Liver (tissue), 9 donors: ENCODE data around the gene TSPAN8. TPM values are rescaled to one million over a fixed set of nuclear protein-coding genes. Genes with fewer than 3 reads are reported as not detected.

Experiments used
- DNase-seq: peaks from one replicate; pipeline ENCODE4 v3.0.0-alpha.2; 2017; ENCODE audit warnings: low spot score
- H3K27ac ChIP-seq, 2 donors: one replicate each; pipeline ENCODE4 v1.7.0; 2013; ENCODE audit warnings: inconsistent platforms in 2 of 2, low read length in 2 of 2, control low read depth in 1 of 2, low read depth in 1 of 2, mild to moderate bottlenecking in 1 of 2
- H3K27me3 ChIP-seq, 4 donors: one replicate each; pipeline versions ENCODE4 v1.6.1 to v1.7.0; 2013; ENCODE audit warnings: low read length in 3 of 4, inconsistent platforms in 1 of 4, mild to moderate bottlenecking in 1 of 4, moderate library complexity in 1 of 4; ENCODE audit not compliant: control insufficient read depth in 4 of 4, insufficient read depth in 4 of 4
- H3K36me3 ChIP-seq, 4 donors: one replicate each; pipeline versions ENCODE4 v1.6.1 to v1.7.0; 2013; ENCODE audit warnings: low read length in 3 of 4, mild to moderate bottlenecking in 3 of 4, low read depth in 1 of 4, moderate library complexity in 1 of 4; ENCODE audit not compliant: control insufficient read depth in 4 of 4, insufficient read depth in 3 of 4
- H3K4me1 ChIP-seq, 4 donors: one replicate each; pipeline versions ENCODE4 v1.6.1 to v1.7.0; 2013; ENCODE audit warnings: low read length in 3 of 4, mild to moderate bottlenecking in 3 of 4, moderate library complexity in 1 of 4; ENCODE audit not compliant: control insufficient read depth in 4 of 4, insufficient read depth in 4 of 4
- H3K4me3 ChIP-seq, 3 donors: one replicate each; pipeline versions ENCODE4 v1.6.1 to v1.7.0; 2013; ENCODE audit warnings: low read length in 3 of 3, control low read depth in 1 of 3, low read depth in 1 of 3, mild to moderate bottlenecking in 1 of 3
- H3K9ac ChIP-seq, 2 donors: one replicate each; pipeline ENCODE4 v1.7.0; 2013; ENCODE audit warnings: low read length in 2 of 2, mild to moderate bottlenecking in 2 of 2, moderate library complexity in 2 of 2, control low read depth in 1 of 2, low read depth in 1 of 2
- H3K9me3 ChIP-seq, 4 donors: one replicate each; pipeline versions ENCODE4 v1.6.1 to v1.7.0; 2013; ENCODE audit warnings: low read length in 3 of 4; ENCODE audit not compliant: control insufficient read depth in 4 of 4
- EGR1 ChIP-seq, 2 donors: IDR thresholded peaks; 2 replicates each; pipeline ENCODE4 v1.6.1; 2016 to 2018; ENCODE audit warnings: antibody characterized with exemption in 2 of 2, low read depth in 2 of 2
- FOXA1 ChIP-seq: IDR thresholded peaks from 2 replicates; pipeline ENCODE4 v1.6.1; 2016; ENCODE audit warnings: antibody characterized with exemption
- FOXA2 ChIP-seq: IDR thresholded peaks from 2 replicates; pipeline ENCODE4 v1.6.1; 2016; ENCODE audit warnings: antibody characterized with exemption
- GABPA ChIP-seq, 2 donors: IDR thresholded peaks in 1 of 2; conservative IDR thresholded peaks in 1 of 2; 2 replicates each; pipeline ENCODE4 v1.6.1; 2016; ENCODE audit warnings: antibody characterized with exemption in 2 of 2, mild to moderate bottlenecking in 1 of 2, moderate library complexity in 1 of 2
- HNF4A ChIP-seq, 2 donors: conservative IDR thresholded peaks; 2 replicates each; pipeline ENCODE4 v1.6.1; 2016; ENCODE audit warnings: antibody characterized with exemption in 2 of 2, mild to moderate bottlenecking in 2 of 2
- HNF4G ChIP-seq: IDR thresholded peaks from 2 replicates; pipeline ENCODE4 v1.6.1; 2016; ENCODE audit warnings: antibody characterized with exemption
- JUND ChIP-seq, 2 donors: IDR thresholded peaks; 2 replicates each; pipeline ENCODE4 v1.6.1; 2016; ENCODE audit warnings: antibody characterized with exemption in 2 of 2
- NR2F2 ChIP-seq: IDR thresholded peaks from 2 replicates; pipeline ENCODE4 v1.6.1; 2016; ENCODE audit warnings: antibody characterized with exemption
- RAD21 ChIP-seq, 2 donors: IDR thresholded peaks; 2 replicates each; pipeline ENCODE4 v1.6.1; 2016; ENCODE audit warnings: antibody characterized with exemption in 2 of 2, mild to moderate bottlenecking in 2 of 2
- RXRA ChIP-seq, 2 donors: IDR thresholded peaks; 2 replicates each; pipeline ENCODE4 v1.6.1; 2017 to 2018; ENCODE audit warnings: antibody characterized with exemption in 2 of 2, mild to moderate bottlenecking in 1 of 2
- TAF1 ChIP-seq: conservative IDR thresholded peaks from 2 replicates; pipeline ENCODE4 v1.6.1; 2016; ENCODE audit warnings: antibody characterized with exemption, mild to moderate bottlenecking
- WGBS: extraction: QIAGEN DNeasy Blood & Tissue Kit; methylation state at CpG from one replicate; pipeline ENCODE4 v1.1.7; 2013; 5-methylcytosine and 5-hydroxymethylcytosine counted together
- polyA plus RNA-seq, 2 donors: library from polyadenylated mRNA; stranded (reverse) in 1 of 2; unstranded in 1 of 2; fragments of 200-250 nt in 1 of 2; fragments of >200 nt in 1 of 2; fragmentation: Nextera tagmentation in 1 of 2; extraction: Ambion mirVana in 1 of 2; gene quantifications; one replicate each; pipeline versions ENCODE4 v1.2.1 to v1.2.3, GENCODE V29; 2013 to 2015
- total RNA-seq, 2 donors: library from RNA; depleted of rRNA; stranded (reverse); fragments of >200 nt; gene quantifications; one replicate each; pipeline ENCODE4 v1.2.3, GENCODE V29; 2014
- TF ChIP-seq, protein P1 (sequence below): IDR thresholded peaks from 2 replicates; pipeline ENCODE4 v1.6.1; 2016; ENCODE audit warnings: antibody characterized with exemption, mild to moderate bottlenecking
- TF ChIP-seq, protein P2 (sequence below): IDR thresholded peaks from 2 replicates; pipeline ENCODE4 v1.6.1; 2016; ENCODE audit warnings: antibody characterized with exemption
- TF ChIP-seq, protein P3 (sequence below): IDR thresholded peaks from 2 replicates; pipeline ENCODE4 v1.6.1; 2016; ENCODE audit warnings: antibody characterized with exemption
- TF ChIP-seq, protein P4 (sequence below): fragments of 150-350 bp; IDR thresholded peaks from 2 replicates; pipeline ENCODE4 v1.5.1; 2017; ENCODE audit warnings: improper control_type of control experiment, low read depth, low read length; ENCODE audit not compliant: missing input control
- donor health status: healthy.
- donor health status: healthy.
- donor health status: healthy.
- donor health status: healthy.
- donor health status: healthy.

TSPAN8 gene
- total and polyA plus RNA-seq, 4 donors, result 0.65 to 9.3 (median 5.2) TPM

DNA sequence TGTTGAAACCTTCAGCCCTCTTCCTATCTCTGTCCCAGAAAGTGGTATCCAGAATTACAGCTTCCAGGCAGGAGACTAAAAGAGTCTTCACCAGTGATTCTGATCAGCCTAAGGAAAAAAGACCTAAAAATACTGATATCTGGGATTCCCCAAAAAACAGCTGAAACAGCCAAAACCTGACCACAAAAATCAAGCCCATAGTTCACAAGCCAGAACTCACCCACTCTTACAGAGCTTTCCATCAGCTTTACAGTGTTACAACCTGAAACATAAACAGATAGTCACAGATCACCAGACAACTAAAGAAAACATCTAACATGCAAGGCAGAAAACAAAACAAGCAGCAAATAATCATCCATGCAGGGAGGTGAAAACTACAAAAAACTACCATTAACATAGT lies 26.0 kb upstream of the TSPAN8 start:
- peaks cover 0 to under 1% (median 0%) of the 10 kb centered on the region in 4 donors for H3K4me1 ChIP-seq
- no peak overlapping the region for H3K4me3 ChIP-seq
- H3K9me3 ChIP-seq, result no peaks in the 10 kb centered on the region
- H3K27ac ChIP-seq, result no peak overlapping the region
- TF ChIP-seq HNF4A (conservative IDR thresholded peaks at IDR 0.05) (no peak), JUND (IDR thresholded peaks at IDR 0.05) (no peak), EGR1 (IDR thresholded peaks at IDR 0.05; ENCODE audit: low read depth in 2 of 2) (no peak), FOXA1 (no peak)
- TF ChIP-seq, protein P1, sequence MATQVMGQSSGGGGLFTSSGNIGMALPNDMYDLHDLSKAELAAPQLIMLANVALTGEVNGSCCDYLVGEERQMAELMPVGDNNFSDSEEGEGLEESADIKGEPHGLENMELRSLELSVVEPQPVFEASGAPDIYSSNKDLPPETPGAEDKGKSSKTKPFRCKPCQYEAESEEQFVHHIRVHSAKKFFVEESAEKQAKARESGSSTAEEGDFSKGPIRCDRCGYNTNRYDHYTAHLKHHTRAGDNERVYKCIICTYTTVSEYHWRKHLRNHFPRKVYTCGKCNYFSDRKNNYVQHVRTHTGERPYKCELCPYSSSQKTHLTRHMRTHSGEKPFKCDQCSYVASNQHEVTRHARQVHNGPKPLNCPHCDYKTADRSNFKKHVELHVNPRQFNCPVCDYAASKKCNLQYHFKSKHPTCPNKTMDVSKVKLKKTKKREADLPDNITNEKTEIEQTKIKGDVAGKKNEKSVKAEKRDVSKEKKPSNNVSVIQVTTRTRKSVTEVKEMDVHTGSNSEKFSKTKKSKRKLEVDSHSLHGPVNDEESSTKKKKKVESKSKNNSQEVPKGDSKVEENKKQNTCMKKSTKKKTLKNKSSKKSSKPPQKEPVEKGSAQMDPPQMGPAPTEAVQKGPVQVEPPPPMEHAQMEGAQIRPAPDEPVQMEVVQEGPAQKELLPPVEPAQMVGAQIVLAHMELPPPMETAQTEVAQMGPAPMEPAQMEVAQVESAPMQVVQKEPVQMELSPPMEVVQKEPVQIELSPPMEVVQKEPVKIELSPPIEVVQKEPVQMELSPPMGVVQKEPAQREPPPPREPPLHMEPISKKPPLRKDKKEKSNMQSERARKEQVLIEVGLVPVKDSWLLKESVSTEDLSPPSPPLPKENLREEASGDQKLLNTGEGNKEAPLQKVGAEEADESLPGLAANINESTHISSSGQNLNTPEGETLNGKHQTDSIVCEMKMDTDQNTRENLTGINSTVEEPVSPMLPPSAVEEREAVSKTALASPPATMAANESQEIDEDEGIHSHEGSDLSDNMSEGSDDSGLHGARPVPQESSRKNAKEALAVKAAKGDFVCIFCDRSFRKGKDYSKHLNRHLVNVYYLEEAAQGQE, result no peak
- H3K27me3 ChIP-seq, result no peaks in the 10 kb centered on the region
- DNase-seq, result no peak
- no peaks in the 10 kb centered on the region for H3K36me3 ChIP-seq
- H3K9ac ChIP-seq, result no peak overlapping the region

DNA sequence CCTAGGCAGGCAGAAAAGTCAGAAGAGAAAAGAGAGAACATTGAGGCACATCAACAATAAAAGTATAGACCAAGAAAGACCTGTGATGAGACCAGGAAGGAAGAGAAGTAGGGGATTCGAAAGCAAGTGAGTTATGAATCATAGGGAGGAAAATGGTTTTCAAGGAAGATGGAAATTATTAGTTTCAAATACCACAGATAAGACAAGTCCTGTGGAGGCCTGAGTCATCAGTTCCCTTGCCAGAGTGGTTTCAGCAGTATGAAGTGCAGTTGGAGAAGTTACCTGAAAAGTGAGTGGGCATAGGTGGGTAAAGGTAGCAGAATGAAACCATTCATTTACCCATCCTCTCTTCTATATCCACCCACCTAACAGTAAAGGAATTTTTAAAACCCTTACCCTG lies 25.2 kb upstream of the TSPAN8 start:
- 78% methylated on average over 1 of the region's 1 CpG for WGBS
- no peaks in the 10 kb centered on the region for H3K27me3 ChIP-seq
- no peak overlapping the region for H3K27ac ChIP-seq
- no peak for DNase-seq
- no peaks in the 10 kb centered on the region for H3K36me3 ChIP-seq
- peaks cover 0 to 6% (median 2%) of the 10 kb centered on the region in 4 donors for H3K4me1 ChIP-seq
- H3K9me3 ChIP-seq, result no peaks in the 10 kb centered on the region
- H3K4me3 ChIP-seq, result no peak overlapping the region
- H3K9ac ChIP-seq, result no peak overlapping the region
- no peak for TF ChIP-seq GABPA (IDR thresholded peaks at IDR 0.05 in 1 of 2, conservative IDR thresholded peaks at IDR 0.05 in 1 of 2)

DNA sequence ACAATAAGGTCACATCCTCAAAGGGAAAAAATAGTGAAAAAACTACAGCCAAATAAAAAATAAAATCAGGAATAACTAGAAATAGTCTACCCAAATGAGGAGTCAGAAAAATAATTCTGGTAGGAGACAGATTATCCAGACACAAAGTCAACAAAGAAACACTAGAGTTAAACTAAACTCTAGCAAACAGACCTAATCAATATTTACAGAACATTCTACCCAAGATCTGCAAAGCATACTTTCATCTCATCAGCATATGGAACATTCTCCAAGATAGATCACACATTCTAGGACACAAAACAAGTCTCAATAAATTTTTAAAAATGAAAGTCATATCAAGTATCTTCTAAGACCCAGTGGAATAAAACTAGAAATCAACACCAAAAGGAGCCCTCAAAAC lies 20.4 kb upstream of the TSPAN8 start:
- no peaks in the 10 kb centered on the region for H3K36me3 ChIP-seq
- H3K9me3 ChIP-seq, result no peaks in the 10 kb centered on the region
- H3K27me3 ChIP-seq, result no peaks in the 10 kb centered on the region
- no peak for DNase-seq
- TF ChIP-seq, protein P2, sequence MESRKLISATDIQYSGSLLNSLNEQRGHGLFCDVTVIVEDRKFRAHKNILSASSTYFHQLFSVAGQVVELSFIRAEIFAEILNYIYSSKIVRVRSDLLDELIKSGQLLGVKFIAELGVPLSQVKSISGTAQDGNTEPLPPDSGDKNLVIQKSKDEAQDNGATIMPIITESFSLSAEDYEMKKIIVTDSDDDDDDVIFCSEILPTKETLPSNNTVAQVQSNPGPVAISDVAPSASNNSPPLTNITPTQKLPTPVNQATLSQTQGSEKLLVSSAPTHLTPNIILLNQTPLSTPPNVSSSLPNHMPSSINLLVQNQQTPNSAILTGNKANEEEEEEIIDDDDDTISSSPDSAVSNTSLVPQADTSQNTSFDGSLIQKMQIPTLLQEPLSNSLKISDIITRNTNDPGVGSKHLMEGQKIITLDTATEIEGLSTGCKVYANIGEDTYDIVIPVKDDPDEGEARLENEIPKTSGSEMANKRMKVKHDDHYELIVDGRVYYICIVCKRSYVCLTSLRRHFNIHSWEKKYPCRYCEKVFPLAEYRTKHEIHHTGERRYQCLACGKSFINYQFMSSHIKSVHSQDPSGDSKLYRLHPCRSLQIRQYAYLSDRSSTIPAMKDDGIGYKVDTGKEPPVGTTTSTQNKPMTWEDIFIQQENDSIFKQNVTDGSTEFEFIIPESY, result no peak
- peak; percentile 89 for TF ChIP-seq FOXA2
- peaks cover 0 to 11% (median 5%) of the 10 kb centered on the region in 4 donors for H3K4me1 ChIP-seq
- H3K9ac ChIP-seq, result no peak overlapping the region
- H3K27ac ChIP-seq, result no peak overlapping the region
- no peak overlapping the region for H3K4me3 ChIP-seq

DNA sequence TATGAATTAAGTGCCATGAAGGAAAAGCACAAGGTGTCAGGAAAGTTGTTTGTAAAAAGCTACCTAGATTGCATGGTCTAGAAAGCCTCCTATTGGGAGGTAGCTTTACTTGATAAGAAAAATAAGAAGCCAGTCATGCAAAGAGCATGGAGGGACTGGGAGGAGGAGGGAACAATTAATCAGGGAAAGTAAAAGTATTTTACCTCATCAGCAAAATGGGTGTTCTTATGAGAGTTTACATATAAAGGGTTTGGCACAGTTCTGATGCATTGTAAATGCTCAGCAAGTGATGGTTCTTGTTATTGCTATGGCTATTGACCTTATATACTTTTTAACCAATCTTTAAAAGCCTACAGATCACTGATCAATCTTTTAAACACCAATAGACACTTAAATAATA lies 17.0 kb upstream of the TSPAN8 start:
- Histone ChIP-seq H3K4me3 (no peak overlapping the region), H3K27me3 (no peaks in the 10 kb centered on the region), H3K4me1 (peaks cover 0 to 13% (median 5%) of the 10 kb centered on the region in 4 donors), H3K36me3 (no peaks in the 10 kb centered on the region), H3K9ac (no peak overlapping the region), H3K27ac (no peak overlapping the region), H3K9me3 (no peaks in the 10 kb centered on the region)
- no peak for DNase-seq
- no peak for TF ChIP-seq FOXA2
- TF ChIP-seq, protein P3, sequence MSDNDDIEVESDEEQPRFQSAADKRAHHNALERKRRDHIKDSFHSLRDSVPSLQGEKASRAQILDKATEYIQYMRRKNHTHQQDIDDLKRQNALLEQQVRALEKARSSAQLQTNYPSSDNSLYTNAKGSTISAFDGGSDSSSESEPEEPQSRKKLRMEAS, result no peak
- TF ChIP-seq, protein P2, result no peak
- no peak for TF ChIP-seq HNF4G
- no peak for TF ChIP-seq RAD21 (IDR thresholded peaks at IDR 0.05)
- TF ChIP-seq RXRA (IDR thresholded peaks at IDR 0.05), result no peak
- TF ChIP-seq NR2F2, result no peak
- TF ChIP-seq FOXA1, result no peak
- TF ChIP-seq HNF4A (conservative IDR thresholded peaks at IDR 0.05), result no peak
- TF ChIP-seq, protein P4, sequence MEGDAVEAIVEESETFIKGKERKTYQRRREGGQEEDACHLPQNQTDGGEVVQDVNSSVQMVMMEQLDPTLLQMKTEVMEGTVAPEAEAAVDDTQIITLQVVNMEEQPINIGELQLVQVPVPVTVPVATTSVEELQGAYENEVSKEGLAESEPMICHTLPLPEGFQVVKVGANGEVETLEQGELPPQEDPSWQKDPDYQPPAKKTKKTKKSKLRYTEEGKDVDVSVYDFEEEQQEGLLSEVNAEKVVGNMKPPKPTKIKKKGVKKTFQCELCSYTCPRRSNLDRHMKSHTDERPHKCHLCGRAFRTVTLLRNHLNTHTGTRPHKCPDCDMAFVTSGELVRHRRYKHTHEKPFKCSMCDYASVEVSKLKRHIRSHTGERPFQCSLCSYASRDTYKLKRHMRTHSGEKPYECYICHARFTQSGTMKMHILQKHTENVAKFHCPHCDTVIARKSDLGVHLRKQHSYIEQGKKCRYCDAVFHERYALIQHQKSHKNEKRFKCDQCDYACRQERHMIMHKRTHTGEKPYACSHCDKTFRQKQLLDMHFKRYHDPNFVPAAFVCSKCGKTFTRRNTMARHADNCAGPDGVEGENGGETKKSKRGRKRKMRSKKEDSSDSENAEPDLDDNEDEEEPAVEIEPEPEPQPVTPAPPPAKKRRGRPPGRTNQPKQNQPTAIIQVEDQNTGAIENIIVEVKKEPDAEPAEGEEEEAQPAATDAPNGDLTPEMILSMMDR, result no peak
- no peak for TF ChIP-seq GABPA (IDR thresholded peaks at IDR 0.05 in 1 of 2, conservative IDR thresholded peaks at IDR 0.05 in 1 of 2)
- TF ChIP-seq EGR1 (IDR thresholded peaks at IDR 0.05; ENCODE audit: low read depth in 2 of 2), result no peak
- TF ChIP-seq TAF1, result no peak
